GM13976 (cell line): ENCODE data around the gene AANAT.

Source experiments
- DNase-seq: peaks from one replicate; pipeline ENCODE4 v3.0.0; 2012; ENCODE audit warnings: low spot score
- CTCF ChIP-seq: IDR thresholded peaks from 2 replicates; pipeline ENCODE4 v1.5.1; 2012; ENCODE audit warnings: borderline replicate concordance, mild to moderate bottlenecking; ENCODE audit not compliant: insufficient read depth; ENCODE audit errors: extremely low read depth, missing control alignments, control extremely low read depth
- in situ Hi-C: fragments of 300-500 bp; cut with MboI; formaldehyde crosslinking; loops from one replicate; pipeline ENCODE4 v1.12.0; 2022; ENCODE audit warnings: low sequenced_read_pairs, mixed read lengths, inconsistent platforms; ENCODE audit not compliant: unreplicated experiment

The AANAT gene

GRCh38 chr17:76426853-76427252, 40.5 kb upstream of the AANAT start:
- in situ Hi-C loops, result no loop called here
- no peak for TF ChIP-seq CTCF
- no peak for DNase-seq

GRCh38 chr17:76427501-76428231, 39.7 kb upstream of the AANAT start:
- DNase-seq, result no peak
- in situ Hi-C loops, result no loop called here

GRCh38 chr17:76428511-76428910, 38.9 kb upstream of the AANAT start:
- in situ Hi-C loops, result no loop called here
- no peak for TF ChIP-seq CTCF
- no peak for DNase-seq

More at GRCh38 chr17:76427501-76428231, 39.7 kb upstream of the AANAT start:
- TF ChIP-seq CTCF, result no peak

GRCh38 chr17:76431509-76431908, 35.9 kb upstream of the AANAT start:
- DNase-seq, result no peak
- TF ChIP-seq CTCF, result no peak
- in situ Hi-C loops, result no loop called here

GRCh38 chr17:76432004-76432403, 35.4 kb upstream of the AANAT start:
- in situ Hi-C loops, result no loop called here
- no peak for DNase-seq
- no peak for TF ChIP-seq CTCF

- DNase-seq, result no peak
- in situ Hi-C loops, result no loop called here
- TF ChIP-seq CTCF, result no peak
Observed at GRCh38 chr17:76432712-76433336, 34.6 kb upstream of the AANAT start.
